Fibroblast of villous mesenchyme (primary cell): ENCODE data around the gene CREBBP. TPM values are rescaled to one million over a fixed set of nuclear protein-coding genes. Genes with fewer than 3 reads are reported as not detected.

Experiments
- DNase-seq: peaks from one replicate; pipeline ENCODE4 v3.0.0-alpha.2; 2010; ENCODE audit warnings: low read depth
- H3K4me3 ChIP-seq: 2 replicates; pipeline ENCODE4 v1.5.1; 2011; ENCODE audit warnings: low read depth, mild to moderate bottlenecking, low read length
- total RNA-seq: library from RNA; depleted of rRNA; stranded (reverse); fragments of >200 nt; gene quantifications from 2 replicates; pipeline ENCODE4 v1.2.3, GENCODE V29; 2012
- TF ChIP-seq, protein P1 (sequence below): IDR thresholded peaks from 2 replicates; pipeline ENCODE4 v1.5.1; 2012; ENCODE audit warnings: low read depth, mild to moderate bottlenecking, low read length; ENCODE audit not compliant: insufficient read depth

Gene CREBBP
- total RNA-seq, 1 donor = 32.0 TPM

DNA sequence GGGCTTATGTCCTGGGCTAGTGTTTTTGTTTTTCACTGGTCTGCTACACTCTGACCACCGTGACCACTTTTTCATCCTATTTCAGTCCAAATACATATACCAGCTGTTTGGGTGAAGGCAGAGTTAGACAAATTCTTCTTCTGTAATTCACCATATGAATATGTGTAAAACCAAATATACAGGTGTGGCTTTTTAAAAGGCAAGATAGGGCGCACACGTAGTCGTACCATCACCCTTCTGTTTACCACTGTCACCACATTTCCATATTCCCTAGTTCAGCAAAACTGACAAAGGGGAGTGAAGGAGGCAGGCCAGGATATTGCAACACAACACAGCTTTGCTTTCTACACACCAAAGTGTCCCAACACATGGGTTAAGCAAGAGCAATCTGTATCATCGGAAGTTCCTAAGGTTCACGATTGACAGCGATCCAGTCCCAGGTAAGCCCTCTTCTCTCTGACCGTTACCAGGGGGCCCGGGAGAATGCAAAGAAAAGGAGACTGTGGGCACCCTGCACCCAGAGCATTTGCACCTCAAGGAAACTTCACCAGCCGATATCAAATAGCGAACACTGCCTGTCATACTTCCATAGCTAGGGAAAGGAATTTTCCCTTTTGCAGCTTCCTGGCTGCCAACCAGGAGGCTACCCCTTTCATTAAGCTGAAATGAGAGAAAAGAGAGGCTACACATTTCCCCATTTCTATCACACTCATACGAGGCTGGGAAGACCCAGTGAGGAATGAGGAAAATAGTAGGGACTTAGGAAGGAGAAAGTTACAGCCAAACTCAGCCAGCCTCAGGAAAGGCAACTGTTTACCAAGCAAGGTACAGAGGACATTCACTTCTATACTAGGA is 23.1 kb downstream of the CREBBP start:
- TF ChIP-seq, protein P1, sequence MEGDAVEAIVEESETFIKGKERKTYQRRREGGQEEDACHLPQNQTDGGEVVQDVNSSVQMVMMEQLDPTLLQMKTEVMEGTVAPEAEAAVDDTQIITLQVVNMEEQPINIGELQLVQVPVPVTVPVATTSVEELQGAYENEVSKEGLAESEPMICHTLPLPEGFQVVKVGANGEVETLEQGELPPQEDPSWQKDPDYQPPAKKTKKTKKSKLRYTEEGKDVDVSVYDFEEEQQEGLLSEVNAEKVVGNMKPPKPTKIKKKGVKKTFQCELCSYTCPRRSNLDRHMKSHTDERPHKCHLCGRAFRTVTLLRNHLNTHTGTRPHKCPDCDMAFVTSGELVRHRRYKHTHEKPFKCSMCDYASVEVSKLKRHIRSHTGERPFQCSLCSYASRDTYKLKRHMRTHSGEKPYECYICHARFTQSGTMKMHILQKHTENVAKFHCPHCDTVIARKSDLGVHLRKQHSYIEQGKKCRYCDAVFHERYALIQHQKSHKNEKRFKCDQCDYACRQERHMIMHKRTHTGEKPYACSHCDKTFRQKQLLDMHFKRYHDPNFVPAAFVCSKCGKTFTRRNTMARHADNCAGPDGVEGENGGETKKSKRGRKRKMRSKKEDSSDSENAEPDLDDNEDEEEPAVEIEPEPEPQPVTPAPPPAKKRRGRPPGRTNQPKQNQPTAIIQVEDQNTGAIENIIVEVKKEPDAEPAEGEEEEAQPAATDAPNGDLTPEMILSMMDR = no peak
- DNase-seq = peak; percentile 93
- peak overlapping the region; percentile 1 for H3K4me3 ChIP-seq

DNA sequence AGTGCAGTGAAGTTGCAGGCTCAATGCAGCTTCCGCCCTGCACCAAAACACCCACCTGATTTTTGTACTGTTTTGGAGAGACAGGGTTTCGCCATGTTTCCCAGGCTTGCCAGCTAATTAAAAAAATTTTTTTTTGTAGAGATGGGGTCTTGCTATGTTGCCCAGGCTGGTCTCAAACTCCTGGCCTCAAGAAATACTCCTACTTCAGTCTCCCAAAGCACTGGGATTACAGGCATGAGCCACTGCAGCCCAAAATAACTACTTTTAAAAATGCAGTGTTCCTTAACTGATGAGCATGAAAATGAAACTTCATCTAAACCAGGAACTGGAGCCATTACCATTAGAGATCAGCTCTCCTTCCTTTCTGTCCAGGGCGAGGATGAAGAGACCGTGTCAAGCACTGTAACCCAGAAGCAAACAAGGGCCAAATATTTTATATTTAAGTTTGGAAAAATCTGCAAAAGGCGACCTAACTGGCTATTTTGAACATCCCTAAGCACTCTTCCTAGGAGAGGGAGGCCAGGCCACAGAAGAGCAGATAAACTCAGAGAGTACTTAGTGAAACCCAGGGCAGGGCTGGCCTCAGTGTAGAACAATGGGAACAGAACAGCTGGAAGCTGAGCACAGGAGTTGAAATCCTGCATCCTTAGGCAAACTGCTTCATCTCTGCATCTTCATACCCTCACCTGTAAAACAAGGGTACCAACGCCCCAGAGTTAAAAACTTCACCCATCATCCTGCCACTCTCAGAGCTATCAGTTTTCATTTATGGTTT is 24.0 kb downstream of the CREBBP start:
- no peak for DNase-seq
- TF ChIP-seq, protein P1 = no peak
- H3K4me3 ChIP-seq = no peak overlapping the region

DNA sequence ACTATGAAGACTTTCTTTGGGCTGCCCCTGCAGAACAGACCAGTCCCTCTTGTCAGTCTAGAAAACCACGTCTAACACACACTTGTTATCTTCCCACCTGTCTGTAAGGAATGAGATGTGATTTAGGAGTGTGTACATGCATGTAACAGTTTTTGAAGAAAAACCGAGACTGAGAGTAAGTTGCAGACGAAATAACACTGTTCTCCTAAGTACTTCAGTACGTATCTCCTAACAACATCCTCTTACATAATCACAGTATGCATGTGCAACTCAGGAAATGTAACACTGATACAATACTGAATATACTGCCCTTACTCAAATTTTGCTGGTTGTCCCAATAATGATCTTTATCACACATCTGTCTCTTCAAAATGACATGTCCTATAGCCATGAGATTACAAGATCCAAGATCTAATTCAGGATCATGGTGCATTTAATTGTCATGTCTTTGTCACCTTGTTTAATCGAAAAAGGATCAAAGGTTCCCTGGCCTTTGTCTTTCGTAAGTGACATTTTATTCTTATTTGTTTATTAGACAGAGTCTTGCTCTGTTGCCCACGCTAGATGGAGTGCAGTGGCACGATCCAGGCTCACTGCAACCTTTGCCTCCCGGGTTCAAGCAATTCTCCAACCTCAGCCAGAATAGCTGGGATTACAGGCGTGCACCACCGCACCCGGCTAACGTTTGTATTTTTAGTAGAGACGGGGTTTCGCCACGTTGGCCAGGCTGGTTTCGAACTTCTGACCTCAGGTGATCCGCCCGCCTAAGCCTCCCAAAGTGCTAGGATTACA is 25.6 kb downstream of the CREBBP start:
- no peak overlapping the region for H3K4me3 ChIP-seq
- no peak for DNase-seq
- TF ChIP-seq, protein P1 = no peak

DNA sequence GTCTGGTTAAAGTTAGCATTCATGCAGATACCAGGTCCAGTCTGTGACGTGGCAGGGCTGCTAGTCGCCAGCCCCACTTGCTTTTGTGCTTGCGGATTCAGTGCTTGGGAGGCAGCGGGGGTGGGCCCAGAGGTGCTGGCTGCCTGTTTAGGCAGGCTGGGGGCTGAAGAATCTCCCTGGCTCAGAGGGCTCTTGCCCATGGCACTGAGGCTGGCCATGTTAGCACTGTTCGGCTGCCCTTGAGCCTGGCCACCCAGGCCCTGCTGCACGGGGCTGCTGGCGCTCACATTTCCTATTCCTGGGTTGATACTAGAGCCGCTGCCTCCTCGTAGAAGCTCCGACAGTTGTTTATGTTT is 30.0 kb downstream of the CREBBP start:
- DNase-seq = no peak
- no peak overlapping the region for H3K4me3 ChIP-seq
- TF ChIP-seq, protein P1 = no peak

DNA sequence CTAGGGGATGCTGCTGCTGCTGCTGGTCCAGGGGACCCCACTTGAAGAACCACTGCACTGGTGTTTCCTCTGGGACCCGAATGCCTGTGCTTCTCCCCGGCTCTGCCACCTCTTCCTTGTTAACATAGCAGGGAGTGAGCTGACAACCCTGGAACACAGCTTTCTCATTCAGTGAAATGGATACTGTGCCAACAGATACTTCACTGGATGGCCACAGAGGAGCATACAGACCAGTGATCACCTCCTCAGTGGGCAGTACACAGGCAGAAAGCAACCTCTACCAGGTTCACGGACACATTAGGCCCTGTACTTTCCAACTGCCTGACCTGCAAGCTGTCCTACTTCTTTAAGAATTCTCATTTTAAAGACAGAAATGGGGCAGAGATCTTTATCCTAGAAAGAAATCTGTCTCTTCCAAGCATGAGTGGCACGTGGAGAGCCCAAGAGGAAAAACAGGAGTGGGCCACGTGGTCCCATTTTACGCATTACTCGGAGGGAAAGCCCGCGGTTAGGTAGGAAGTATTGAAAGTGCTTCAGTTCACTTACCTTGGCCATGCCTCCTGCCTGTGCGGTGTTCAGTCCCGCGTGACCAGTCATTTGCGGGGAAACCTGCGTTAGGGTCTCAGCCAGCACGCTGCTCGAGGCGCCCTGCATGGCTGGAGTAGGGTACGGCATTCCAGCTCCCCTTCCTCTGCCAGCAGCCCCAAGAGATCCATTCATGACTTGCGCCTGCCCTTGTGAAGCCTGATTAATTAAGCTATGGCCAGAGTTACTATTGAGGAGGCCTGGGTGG is 30.6 kb downstream of the CREBBP start:
- no peak for DNase-seq
- TF ChIP-seq, protein P1 = no peak
- no peak overlapping the region for H3K4me3 ChIP-seq

DNA sequence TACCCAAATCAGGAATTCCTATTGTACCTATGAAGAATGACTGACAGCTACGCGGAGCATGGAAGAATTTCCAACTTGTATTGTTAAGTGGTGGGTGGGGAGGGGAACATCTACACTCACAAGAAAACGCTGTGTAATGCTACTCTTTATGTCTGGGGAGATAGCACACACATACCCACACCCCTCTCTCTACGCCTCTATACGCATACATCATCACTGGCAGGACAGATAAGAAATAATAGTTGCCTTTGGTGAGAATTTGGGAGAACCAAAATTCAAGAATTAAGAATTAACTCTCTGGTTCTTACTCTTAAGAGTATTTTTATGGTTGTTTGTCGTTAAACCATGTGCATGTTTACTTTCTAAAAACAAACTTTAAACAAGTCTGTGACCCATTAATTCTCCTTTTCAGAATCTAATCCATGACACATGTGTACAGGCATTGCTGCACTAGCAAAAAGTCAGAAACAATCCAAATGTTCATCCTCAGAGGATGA is 33.9 kb downstream of the CREBBP start:
- H3K4me3 ChIP-seq = no peak overlapping the region
- TF ChIP-seq, protein P1 = no peak
- no peak for DNase-seq
